ENCODE measurements around the gene GTF2I.
"Not testable (repeated sequence)": the region's sequence is repeated elsewhere in the genome, so short reads cannot be mapped to it uniquely, and the experiment has no call there.

The GTF2I gene

DNA sequence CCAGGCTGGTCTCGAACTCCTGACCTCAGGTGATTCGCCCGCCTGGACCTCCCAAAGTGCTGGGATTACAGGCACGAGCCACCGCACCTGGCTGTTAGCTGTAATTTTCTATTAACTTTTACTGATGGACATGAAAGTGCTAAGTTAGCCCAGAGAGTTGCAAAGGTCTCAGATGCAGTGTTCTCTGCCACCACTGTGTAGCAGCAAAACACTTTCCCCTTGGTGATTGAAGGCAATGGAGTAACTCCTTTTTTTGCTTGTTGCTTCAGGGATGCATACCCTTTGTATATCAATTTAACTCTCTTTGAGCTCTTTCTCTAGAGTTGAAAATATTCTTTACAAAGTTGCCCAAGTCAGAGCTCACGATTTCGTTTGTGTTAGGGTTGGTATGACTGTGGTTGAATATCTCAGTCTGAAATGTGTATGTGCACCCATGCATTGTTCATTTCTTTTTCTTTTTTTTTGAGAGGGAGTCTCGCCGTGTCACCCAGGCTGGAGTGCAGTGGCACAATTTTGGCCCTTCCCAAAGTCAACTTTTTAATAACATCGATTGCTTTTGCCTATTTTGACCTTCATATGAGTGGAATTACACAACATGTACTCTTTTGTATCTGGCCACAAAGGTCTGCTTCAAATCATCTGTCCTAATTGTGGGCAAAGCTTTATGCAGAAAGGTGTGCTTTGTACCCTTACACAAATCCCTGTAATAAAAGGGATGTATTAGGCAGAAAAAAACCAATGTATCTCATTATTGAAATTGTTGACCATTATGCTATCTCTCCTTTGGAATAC, 52.6 kb downstream of the GTF2I start:
- no peak overlapping the region for H3K27ac ChIP-seq
- TF ChIP-seq, protein P1, sequence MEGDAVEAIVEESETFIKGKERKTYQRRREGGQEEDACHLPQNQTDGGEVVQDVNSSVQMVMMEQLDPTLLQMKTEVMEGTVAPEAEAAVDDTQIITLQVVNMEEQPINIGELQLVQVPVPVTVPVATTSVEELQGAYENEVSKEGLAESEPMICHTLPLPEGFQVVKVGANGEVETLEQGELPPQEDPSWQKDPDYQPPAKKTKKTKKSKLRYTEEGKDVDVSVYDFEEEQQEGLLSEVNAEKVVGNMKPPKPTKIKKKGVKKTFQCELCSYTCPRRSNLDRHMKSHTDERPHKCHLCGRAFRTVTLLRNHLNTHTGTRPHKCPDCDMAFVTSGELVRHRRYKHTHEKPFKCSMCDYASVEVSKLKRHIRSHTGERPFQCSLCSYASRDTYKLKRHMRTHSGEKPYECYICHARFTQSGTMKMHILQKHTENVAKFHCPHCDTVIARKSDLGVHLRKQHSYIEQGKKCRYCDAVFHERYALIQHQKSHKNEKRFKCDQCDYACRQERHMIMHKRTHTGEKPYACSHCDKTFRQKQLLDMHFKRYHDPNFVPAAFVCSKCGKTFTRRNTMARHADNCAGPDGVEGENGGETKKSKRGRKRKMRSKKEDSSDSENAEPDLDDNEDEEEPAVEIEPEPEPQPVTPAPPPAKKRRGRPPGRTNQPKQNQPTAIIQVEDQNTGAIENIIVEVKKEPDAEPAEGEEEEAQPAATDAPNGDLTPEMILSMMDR (conservative IDR thresholded peaks at IDR 0.05) = no peak
- TF ChIP-seq ZFX (IDR thresholded peaks at IDR 0.05) = no peak

DNA sequence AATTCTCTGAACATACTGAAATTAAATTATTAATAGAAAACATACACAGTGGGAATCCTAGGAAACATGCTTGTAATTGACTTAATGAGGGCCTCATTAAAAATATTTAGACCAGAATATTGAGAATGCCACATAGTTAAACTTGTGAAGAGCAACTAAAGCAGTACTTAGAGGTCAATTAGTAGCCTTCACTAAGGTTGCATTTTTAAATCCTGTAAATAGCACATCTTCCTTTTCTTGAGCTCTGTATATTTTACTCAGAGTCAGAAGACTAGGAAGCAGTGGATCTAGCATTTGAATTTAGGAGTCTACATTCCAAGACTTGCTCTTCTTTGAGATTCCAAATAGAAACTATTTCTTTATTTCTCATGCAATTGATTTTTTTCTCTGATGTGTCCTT, 56.0 kb downstream of the GTF2I start:
- TF ChIP-seq ZFX (IDR thresholded peaks at IDR 0.05) = no peak
- TF ChIP-seq, protein P1 (conservative IDR thresholded peaks at IDR 0.05) = no peak
- no peak overlapping the region for H3K27ac ChIP-seq

DNA sequence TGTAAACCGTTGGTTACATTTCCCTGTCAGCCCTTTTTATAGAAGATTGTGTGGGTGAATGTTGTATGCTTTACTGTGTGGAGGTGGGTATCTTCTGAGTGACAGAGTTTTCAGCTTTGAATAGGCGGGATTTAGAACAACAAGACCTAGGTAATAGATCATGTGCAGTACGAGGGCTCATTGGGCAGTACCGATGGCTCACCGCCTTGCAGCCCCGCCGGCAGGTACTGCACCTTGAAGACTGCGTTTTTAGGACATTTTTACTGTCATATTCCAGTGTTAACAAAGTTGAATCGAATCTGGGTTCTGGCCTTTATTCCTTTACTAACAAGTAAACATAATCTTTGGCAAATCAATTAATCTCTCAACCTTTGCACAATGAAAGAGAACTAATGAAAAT, 60.4 kb downstream of the GTF2I start:
- no peak overlapping the region for H3K27ac ChIP-seq
- TF ChIP-seq ZFX (IDR thresholded peaks at IDR 0.05) = no peak
- TF ChIP-seq, protein P1 (conservative IDR thresholded peaks at IDR 0.05) = no peak

DNA sequence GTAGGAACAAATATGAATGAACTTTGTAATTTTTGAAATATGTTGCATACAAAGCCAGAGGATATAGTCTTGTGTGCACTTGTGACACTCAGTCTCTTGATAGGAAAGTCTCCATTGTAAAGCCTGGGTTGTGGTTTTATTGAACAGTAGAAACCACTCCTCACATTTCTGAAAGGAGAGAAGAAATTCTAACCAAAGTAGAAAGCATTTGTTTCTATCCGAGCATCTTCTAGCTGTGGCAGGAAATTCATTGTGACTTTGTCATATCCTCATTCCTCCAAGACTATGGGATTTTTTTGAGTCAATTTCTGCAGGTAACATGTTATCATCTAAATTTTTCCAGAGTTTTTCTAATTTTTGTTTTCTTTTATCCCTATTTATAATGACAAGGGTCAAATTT, 60.8 kb downstream of the GTF2I start:
- no peak overlapping the region for H3K27ac ChIP-seq
- TF ChIP-seq, protein P1 (conservative IDR thresholded peaks at IDR 0.05) = no peak
- no peak for TF ChIP-seq ZFX (IDR thresholded peaks at IDR 0.05)

DNA sequence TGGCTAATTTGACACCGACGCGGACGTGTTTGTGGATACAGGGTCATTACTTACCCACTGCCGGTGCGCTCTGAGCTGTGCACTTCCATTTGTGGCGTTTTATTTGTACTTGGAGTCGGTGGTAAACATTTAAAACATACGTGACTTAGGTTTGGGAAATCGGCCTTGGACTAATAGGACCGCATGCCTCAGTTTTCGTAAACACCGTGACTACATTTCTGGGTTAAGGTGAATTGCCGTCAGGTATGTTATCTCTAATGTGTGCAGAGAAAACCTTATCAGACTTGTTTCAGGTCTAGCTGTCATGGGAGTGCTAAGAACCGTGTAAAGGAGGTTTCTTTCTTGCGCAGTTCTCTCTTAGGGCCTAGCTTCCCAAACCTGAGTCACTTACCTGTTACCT, 64.6 kb downstream of the GTF2I start:
- TF ChIP-seq, protein P1 (conservative IDR thresholded peaks at IDR 0.05) = no peak
- TF ChIP-seq ZFX (IDR thresholded peaks at IDR 0.05) = no peak
- no peak overlapping the region for H3K27ac ChIP-seq

DNA sequence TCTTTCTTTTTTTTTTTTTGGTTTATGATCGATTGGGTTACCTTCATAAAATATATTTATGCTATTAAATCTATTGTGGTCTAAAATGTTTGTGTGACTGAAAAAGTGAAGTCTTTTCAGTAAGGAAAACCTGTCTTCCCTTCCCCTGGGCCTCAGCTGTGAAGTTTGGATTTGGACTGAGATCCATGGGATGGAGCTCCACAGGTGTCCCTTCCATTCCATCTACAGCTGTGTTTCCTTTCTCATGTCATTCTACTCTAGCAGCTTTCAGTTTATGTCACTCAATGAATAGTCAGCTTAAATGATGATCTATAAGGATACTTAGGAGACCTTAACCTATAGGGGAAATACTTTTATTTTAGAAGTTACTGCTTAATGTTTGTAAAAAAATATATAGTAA, 68.3 kb downstream of the GTF2I start:
- TF ChIP-seq, protein P1 (conservative IDR thresholded peaks at IDR 0.05) = no peak
- no peak for TF ChIP-seq ZFX (IDR thresholded peaks at IDR 0.05)
- H3K27ac ChIP-seq = no peak overlapping the region

DNA sequence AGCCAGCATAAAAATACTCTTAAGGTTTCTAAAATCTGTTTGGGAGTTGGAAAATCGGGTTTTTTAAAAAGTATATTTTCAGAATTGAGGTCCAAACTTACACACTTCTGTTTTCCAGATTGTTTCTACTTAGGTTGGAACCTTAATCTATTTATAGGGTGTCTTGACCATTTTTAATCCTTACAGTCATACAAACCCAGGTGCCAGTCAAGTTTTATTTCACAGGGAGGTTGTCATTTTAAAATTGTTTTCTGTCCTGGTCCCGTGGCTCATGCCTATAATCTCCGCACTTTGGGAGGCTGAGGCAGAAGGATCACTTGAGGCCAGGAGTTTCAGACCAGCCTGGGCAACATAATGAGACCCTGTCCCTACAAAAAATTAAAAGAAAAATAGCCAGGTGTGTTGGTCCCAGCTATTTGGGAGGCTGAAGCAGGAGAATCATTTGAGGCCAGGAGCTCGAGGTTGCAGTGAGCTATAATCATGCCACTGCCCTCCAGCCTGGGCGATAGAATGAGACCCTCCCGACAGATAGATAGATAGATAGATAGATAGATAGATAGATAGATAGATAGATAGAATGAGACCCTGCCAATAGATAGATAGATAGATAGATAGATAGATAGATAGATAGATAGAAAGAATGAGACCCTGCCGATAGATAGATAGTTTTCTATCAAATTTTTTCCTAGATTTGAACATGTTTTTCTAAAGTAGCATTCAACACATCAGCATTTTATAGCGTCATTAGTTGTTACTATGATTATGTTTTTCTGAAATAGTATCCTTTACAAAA, 69.0 kb downstream of the GTF2I start:
- TF ChIP-seq ZFX (IDR thresholded peaks at IDR 0.05) = no peak
- TF ChIP-seq, protein P1 (conservative IDR thresholded peaks at IDR 0.05) = no peak
- no peak overlapping the region for H3K27ac ChIP-seq

DNA sequence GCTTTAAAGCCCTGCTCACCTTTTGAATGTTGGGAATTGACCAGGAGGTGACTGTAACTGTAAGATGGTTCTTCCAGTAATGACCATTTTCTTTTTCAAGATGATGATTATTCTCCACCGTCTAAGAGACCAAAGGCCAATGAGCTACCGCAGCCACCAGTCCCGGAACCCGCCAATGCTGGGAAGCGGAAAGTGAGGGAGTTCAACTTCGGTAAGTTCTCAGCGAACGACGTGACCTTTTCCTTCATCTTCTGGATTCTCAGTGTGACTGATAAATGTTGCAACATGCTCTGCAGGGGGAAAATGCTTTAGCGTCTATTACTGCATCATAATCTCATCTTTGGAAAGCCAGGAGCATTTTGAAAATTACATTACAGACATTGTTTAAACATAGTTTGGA, 71.2 kb downstream of the GTF2I start:
- H3K27ac ChIP-seq = not testable (repeated sequence)

DNA sequence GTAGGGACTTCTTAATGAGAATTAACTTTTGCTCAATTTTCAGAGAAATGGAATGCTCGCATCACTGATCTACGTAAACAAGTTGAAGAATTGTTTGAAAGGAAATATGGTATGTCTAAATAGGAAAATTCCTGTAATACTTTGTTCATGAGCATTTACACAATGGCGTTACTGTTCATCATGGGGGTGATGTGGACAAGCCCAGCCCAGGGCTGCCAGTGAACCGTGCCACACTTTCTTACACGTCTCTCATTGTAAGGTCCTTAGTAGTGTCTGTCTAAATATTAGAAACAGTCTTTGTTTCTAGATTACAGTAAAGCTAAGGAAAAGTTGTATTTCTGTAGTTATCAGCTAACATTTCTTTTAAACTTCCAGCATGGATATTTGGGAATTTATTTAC, 72.7 kb downstream of the GTF2I start:
- not testable (repeated sequence) for H3K27ac ChIP-seq

DNA sequence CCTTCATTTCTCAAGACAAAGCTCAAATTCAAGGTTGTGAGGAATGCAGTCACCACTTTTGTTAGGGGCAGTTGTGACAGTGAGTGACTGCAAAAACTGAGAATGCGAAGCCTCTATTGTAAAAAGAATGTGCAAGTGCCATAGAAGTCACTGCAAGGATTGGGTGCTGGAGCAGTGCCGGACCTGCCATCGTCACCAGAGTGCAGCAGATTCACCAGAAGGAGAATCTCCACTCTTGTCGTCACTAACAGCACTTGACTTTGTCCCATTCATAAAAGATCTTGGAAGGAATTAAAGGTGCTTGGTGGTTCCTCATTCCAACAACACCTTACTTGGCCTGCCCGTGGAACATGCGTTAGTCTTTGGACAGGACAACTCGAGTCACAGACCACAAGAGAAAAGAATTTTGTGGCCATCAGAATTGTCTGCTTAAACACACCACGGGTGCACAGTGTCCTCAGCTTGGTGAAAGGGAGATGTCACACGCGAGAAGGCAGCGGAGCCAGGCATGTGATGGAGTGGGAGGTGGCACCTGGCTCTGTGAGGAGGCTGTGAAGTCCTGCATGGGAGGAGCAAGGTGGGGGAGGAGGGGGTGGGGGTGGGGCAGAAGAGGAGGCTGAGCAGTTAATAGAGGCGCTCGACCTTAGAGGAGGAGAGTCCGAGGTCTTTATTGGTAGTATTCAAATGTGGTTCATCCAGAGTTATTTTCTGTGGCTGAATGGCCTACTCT, 82.6 kb downstream of the GTF2I start:
- H3K27ac ChIP-seq = not testable (repeated sequence)

Data from C4-2B (cell line).